Measurements from ENCODE around the gene GGA3. TPM values are rescaled to one million over a fixed set of nuclear protein-coding genes. Genes with fewer than 3 reads are reported as not detected.
A peak's percentile ranks its signal among the peaks of the same experiment; 100 is the strongest.

GGA3 gene
- total RNA-seq, 6 experiments from 2014 or later = 12.4 to 18.9 (median 15.8) TPM

GRCh38 chr17:75272848-75273184, 11.4 kb upstream of the GGA3 start:
- no peak for DNase-seq
- no peak overlapping the region for H3K27ac ChIP-seq
- TF ChIP-seq CTCF (IDR thresholded peaks at IDR 0.05) (no peak), POLR2A (IDR thresholded peaks at IDR 0.05) (no peak)
- peaks cover 0 to 3% (median 0%) of the 10 kb centered on the region in 4 donors for H3K36me3 ChIP-seq
- 61% methylated on average over 2 of the region's 3 CpGs for WGBS (ENCODE audit: insufficient coverage, low coverage, low lambda C conversion rate, missing lambda C conversion rate)
- ATAC-seq = no peak
- intact Hi-C loops (cut with DNase I) = loop anchor here in 1 of 2 donors (10.0 kb wide), 1 partner anchor 142 kb away; no protein-coding TSS in a partner anchor
- peaks cover 0 to 15% (median 6%) of the 10 kb centered on the region in 4 donors for H3K4me1 ChIP-seq
- H3K27me3 ChIP-seq = no peaks in the 10 kb centered on the region
- no peaks in the 10 kb centered on the region for H3K9me3 ChIP-seq
- H3K4me3 ChIP-seq = no peak overlapping the region

- intact Hi-C loops (cut with DNase I) = loop anchor here in 1 of 2 donors (10.0 kb wide), 1 partner anchor 143 kb away; no protein-coding TSS in a partner anchor
- peak overlapping the region; percentile 62 to 93 (median 86) for H3K4me3 ChIP-seq
- no peaks in the 10 kb centered on the region for H3K9me3 ChIP-seq
- no peak for TF ChIP-seq POLR2A (IDR thresholded peaks at IDR 0.05)
- no peak for TF ChIP-seq CTCF (IDR thresholded peaks at IDR 0.05)
- 6% methylated on average over 6 of the region's 24 CpGs for WGBS (ENCODE audit: insufficient coverage, low coverage, low lambda C conversion rate, missing lambda C conversion rate)
- peaks cover 0 to 15% (median 6%) of the 10 kb centered on the region in 4 donors for H3K4me1 ChIP-seq
- peaks cover 0 to 3% (median 0%) of the 10 kb centered on the region in 4 donors for H3K36me3 ChIP-seq
- DNase-seq (no peak), ATAC-seq (no peak)
- H3K27ac ChIP-seq = peak overlapping the region in 1 of 3 donors; percentile 88
- H3K27me3 ChIP-seq = no peaks in the 10 kb centered on the region
These were observed 10.8 kb upstream of the GGA3 start for GRCh38 chr17:75271955-75272847.

GRCh38 chr17:75271233-75271954, 10.0 kb upstream of the GGA3 start:
- Histone ChIP-seq H3K27ac (peak overlapping the region; percentile 12 to 88 (median 43)), H3K4me3 (peak overlapping the region; percentile 62 to 93 (median 86)), H3K36me3 (peaks cover 0 to 4% (median 2%) of the 10 kb centered on the region in 4 donors), H3K27me3 (no peaks in the 10 kb centered on the region), H3K9me3 (no peaks in the 10 kb centered on the region), H3K4me1 (peaks cover 0 to 15% (median 6%) of the 10 kb centered on the region in 4 donors)
- intact Hi-C loops (cut with DNase I) = loop anchor here in 1 of 2 donors (10.0 kb wide), 1 partner anchor 143 kb away; no protein-coding TSS in a partner anchor
- peak; percentile 56 to 97 (median 86) for TF ChIP-seq CTCF (IDR thresholded peaks at IDR 0.05)
- TF ChIP-seq POLR2A (IDR thresholded peaks at IDR 0.05) = peak; percentile 6
- DNase-seq = peak; percentile 83 to 86 (median 86)
- 0% methylated on average over 35 of the region's 74 CpGs for WGBS (ENCODE audit: insufficient coverage, low coverage, low lambda C conversion rate, missing lambda C conversion rate)
- peak; percentile 75 to 91 (median 84) for ATAC-seq

GRCh38 chr17:75270966-75271232, 9.5 kb upstream of the GGA3 start, which contains the start of gene MIF4GD:
Gene MIF4GD, minus strand, starts transcription at chr17:75271231. Its CDS starts 1,036 bp downstream, at chr17:75270195.
- Histone ChIP-seq H3K4me1 (peaks cover 0 to 15% (median 6%) of the 10 kb centered on the region in 4 donors), H3K4me3 (peak within 1 kb of the TSS; percentile 81 to 93 (median 86)), H3K9me3 (no peaks in the 10 kb centered on the region), H3K27me3 (no peaks in the 10 kb centered on the region), H3K27ac (peak within 1 kb of the TSS; percentile 79 to 88 (median 87)), H3K36me3 (peaks cover 0 to 9% (median 4%) of the 10 kb centered on the region in 4 donors)
- TF ChIP-seq POLR2A (IDR thresholded peaks at IDR 0.05) = peak; percentile 72
- no peak for TF ChIP-seq CTCF (IDR thresholded peaks at IDR 0.05)
- intact Hi-C loops (cut with DNase I) = loop anchor here in 1 of 2 donors (10.0 kb wide), 1 partner anchor 144 kb away; no protein-coding TSS in a partner anchor
- DNase-seq = no peak
- no peak for ATAC-seq
- WGBS (ENCODE audit: insufficient coverage, low coverage, low lambda C conversion rate, missing lambda C conversion rate) = no CpG with 5 or more reads among the region's 39 CpGs
